Measurements from ENCODE around the gene CEP76. TPM values are rescaled to one million over a fixed set of nuclear protein-coding genes. Genes with fewer than 3 reads are reported as not detected.

CEP76 gene
- 1 to 10 TPM; 5.2 to 8.3 TPM for total RNA-seq

- DNase-seq (ENCODE audit: low spot score), result peak; percentile 50
- H3K36me3 ChIP-seq, result peaks cover 12% of the 10 kb centered on the region
- H3K27ac ChIP-seq, result peak within 1 kb of the TSS; percentile 95 to 98
- peaks cover 23 to 34% of the 10 kb centered on the region in 2 donors for H3K4me1 ChIP-seq (ENCODE audit: control insufficient read depth in 1 of 2, low read depth in 2 of 2)
- H3K9me3 ChIP-seq, result no peaks in the 10 kb centered on the region
- TF ChIP-seq, protein P1, sequence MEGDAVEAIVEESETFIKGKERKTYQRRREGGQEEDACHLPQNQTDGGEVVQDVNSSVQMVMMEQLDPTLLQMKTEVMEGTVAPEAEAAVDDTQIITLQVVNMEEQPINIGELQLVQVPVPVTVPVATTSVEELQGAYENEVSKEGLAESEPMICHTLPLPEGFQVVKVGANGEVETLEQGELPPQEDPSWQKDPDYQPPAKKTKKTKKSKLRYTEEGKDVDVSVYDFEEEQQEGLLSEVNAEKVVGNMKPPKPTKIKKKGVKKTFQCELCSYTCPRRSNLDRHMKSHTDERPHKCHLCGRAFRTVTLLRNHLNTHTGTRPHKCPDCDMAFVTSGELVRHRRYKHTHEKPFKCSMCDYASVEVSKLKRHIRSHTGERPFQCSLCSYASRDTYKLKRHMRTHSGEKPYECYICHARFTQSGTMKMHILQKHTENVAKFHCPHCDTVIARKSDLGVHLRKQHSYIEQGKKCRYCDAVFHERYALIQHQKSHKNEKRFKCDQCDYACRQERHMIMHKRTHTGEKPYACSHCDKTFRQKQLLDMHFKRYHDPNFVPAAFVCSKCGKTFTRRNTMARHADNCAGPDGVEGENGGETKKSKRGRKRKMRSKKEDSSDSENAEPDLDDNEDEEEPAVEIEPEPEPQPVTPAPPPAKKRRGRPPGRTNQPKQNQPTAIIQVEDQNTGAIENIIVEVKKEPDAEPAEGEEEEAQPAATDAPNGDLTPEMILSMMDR (IDR thresholded peaks at IDR 0.05), result no peak
- peak within 1 kb of the TSS; percentile 94 for H3K4me3 ChIP-seq
- no peaks in the 10 kb centered on the region for H3K27me3 ChIP-seq (replicated peaks; ENCODE audit: insufficient read depth)
- peak; percentile 91 for ATAC-seq (ENCODE audit: insufficient number of reproducible peaks, low FRiP score, low read depth)
Observed at GRCh38 chr18:12702221-12703095, at the start of gene CEP76, which contains the start of gene PSMG2. CEP76 (minus strand) TSS chr18:12702723; CDS start chr18:12702548, 175 bp downstream. PSMG2 (plus strand) TSS chr18:12703042; CDS start chr18:12703108, 66 bp downstream.

DNA sequence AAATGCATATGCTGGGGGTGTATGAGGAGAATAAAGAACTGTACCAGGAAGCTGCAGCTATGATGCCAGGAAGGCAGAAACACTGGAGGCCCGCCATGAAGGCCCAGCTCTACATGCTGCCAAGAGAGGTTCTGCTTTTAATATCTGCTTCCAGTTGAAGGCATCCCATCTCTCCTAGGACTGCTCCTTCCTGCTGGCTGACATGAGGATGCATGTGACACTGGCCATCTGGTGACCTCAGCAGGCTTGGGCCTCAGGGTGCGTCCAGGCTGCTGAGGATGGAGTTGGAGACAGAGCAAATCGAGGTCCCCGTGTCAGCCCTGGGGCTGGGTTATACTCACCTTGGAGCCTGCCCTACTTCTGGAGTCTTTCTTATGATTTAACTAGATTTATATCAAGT lies 49.4 kb upstream of the CEP76 start:
- TF ChIP-seq, protein P1 (IDR thresholded peaks at IDR 0.05), result no peak
- H3K4me3 ChIP-seq, result no peak overlapping the region
- H3K27me3 ChIP-seq (replicated peaks; ENCODE audit: insufficient read depth), result no peaks in the 10 kb centered on the region
- H3K4me1 ChIP-seq (ENCODE audit: control insufficient read depth in 1 of 2, low read depth in 2 of 2), result peaks cover 0 to 14% of the 10 kb centered on the region in 2 donors
- DNase-seq (ENCODE audit: low spot score), result no peak
- H3K9me3 ChIP-seq, result no peaks in the 10 kb centered on the region
- no peak for ATAC-seq (ENCODE audit: insufficient number of reproducible peaks, low FRiP score, low read depth)
- H3K36me3 ChIP-seq, result no peaks in the 10 kb centered on the region
- no peak overlapping the region for H3K27ac ChIP-seq

- TF ChIP-seq, protein P1 (IDR thresholded peaks at IDR 0.05), result no peak
- ATAC-seq (ENCODE audit: insufficient number of reproducible peaks, low FRiP score, low read depth) (no peak), DNase-seq (ENCODE audit: low spot score) (no peak)
Observed at GRCh38 chr18:12751503-12751884, 49.0 kb upstream of the CEP76 start.

DNA sequence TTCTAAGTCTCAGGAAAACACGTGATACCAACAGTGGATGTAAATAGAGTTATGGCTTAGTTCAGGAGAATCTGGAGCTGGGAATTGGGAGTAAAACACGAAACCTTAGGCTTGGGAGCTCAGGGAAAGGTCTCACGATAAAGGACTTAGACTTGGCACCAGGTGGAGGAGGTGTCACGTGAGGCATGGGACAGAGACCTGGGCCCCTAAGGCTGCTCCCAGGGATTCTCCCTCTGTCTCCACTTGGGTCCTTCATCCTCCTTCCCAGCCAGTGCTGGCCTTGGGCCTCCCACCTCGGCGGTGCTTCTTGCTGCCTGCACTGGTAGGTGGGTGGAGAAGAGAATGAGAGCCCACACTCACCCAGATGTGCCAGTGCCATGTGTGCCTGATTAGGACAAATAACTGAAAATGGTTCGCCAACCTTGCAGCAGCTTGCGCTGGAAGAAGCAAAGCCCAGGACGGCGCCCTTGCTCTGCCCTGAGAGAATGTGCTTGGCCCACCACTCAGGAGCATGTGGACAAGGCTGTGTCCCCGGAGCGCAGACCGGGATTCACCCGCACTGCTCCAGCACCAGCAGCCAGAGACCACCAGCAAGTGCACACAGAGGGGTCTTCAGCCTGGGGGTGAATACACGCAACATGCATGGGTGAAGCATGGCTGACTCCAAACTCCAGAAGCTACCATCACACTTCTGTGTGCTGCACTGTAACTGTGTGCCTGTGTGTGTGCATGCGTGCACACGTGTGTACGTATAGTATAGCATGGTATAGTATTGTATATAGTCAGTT lies 48.4 kb upstream of the CEP76 start:
- TF ChIP-seq, protein P1 (IDR thresholded peaks at IDR 0.05), result no peak

More at GRCh38 chr18:12751503-12751884, 49.0 kb upstream of the CEP76 start:
- Histone ChIP-seq H3K4me1 (ENCODE audit: control insufficient read depth in 1 of 2, low read depth in 2 of 2) (peaks cover 0 to 14% of the 10 kb centered on the region in 2 donors), H3K4me3 (no peak overlapping the region), H3K36me3 (no peaks in the 10 kb centered on the region), H3K27me3 (replicated peaks; ENCODE audit: insufficient read depth) (no peaks in the 10 kb centered on the region), H3K27ac (no peak overlapping the region), H3K9me3 (no peaks in the 10 kb centered on the region)

More for the DNA sequence above, 48.4 kb upstream of the CEP76 start:
- DNase-seq (ENCODE audit: low spot score) (no peak), ATAC-seq (ENCODE audit: insufficient number of reproducible peaks, low FRiP score, low read depth) (no peak)
- Histone ChIP-seq H3K9me3 (no peaks in the 10 kb centered on the region), H3K36me3 (no peaks in the 10 kb centered on the region), H3K4me3 (no peak overlapping the region), H3K27ac (no peak overlapping the region), H3K4me1 (ENCODE audit: control insufficient read depth in 1 of 2, low read depth in 2 of 2) (peaks cover 0 to 14% of the 10 kb centered on the region in 2 donors), H3K27me3 (replicated peaks; ENCODE audit: insufficient read depth) (no peaks in the 10 kb centered on the region)
